SU-DHL-6 (cell line): ENCODE results near the gene EPHB4.

ENCODE experiments used
- H2AFZ ChIP-seq: fragments of 200-600 bp; sonication (generic); 2 replicates; pipeline ENCODE4 v1.6.1; 2014; ENCODE audit warnings: low read depth, mild to moderate bottlenecking, moderate library complexity, mixed read lengths, antibody characterized with exemption, low read length; ENCODE audit not compliant: severe bottlenecking
- H3F3A ChIP-seq: fragments of 200-600 bp; shearing (Covaris generic); 2 replicates; pipeline ENCODE4 v1.6.0; 2016; ENCODE audit warnings: antibody characterized with exemption, mild to moderate bottlenecking; ENCODE audit not compliant: insufficient read depth
- H3K27ac ChIP-seq: fragments of 200-600 bp; sonication (generic); 2 replicates; pipeline ENCODE4 v1.5.1; 2016; ENCODE audit warnings: low read depth, mild to moderate bottlenecking, low read length, moderate library complexity, mixed read lengths
- H3K27me3 ChIP-seq: fragments of 200-600 bp; sonication (generic), shearing (Covaris generic); 2 replicates; pipeline ENCODE4 v1.6.0; 2014; ENCODE audit warnings: mild to moderate bottlenecking, low read length
- H3K36me3 ChIP-seq: fragments of 200-600 bp; sonication (generic); 2 replicates; pipeline ENCODE4 v1.6.1; 2014; ENCODE audit warnings: mild to moderate bottlenecking, low read length, mixed read lengths
- H3K4me2 ChIP-seq: fragments of 300-600, 200-600 bp; shearing (Covaris generic), sonication (generic); 2 replicates; pipeline ENCODE4 v1.6.0; 2014; ENCODE audit warnings: low read length, low read depth, mild to moderate bottlenecking; ENCODE audit not compliant: poor library complexity, severe bottlenecking
- H3K4me3 ChIP-seq: fragments of 200-600 bp; sonication (generic); 2 replicates; pipeline ENCODE4 v1.5.1; 2014; ENCODE audit warnings: antibody characterized with exemption, low read length, mild to moderate bottlenecking, mixed read lengths; ENCODE audit not compliant: insufficient read depth, poor library complexity, severe bottlenecking
- H3K79me2 ChIP-seq: fragments of 200-600 bp; sonication (generic); 2 replicates; pipeline ENCODE4 v1.6.1; 2014; ENCODE audit warnings: mild to moderate bottlenecking, low read length, moderate library complexity; ENCODE audit not compliant: insufficient read depth
- H3K9ac ChIP-seq: fragments of 200-600 bp; sonication (generic); 2 replicates; pipeline ENCODE4 v1.7.0; 2014; ENCODE audit warnings: mild to moderate bottlenecking, low read length
- H3K9me2 ChIP-seq: fragments of 200-600 bp; sonication (generic); replicated peaks from 2 replicates; pipeline ENCODE4 v1.6.1; 2014; ENCODE audit warnings: low read length; ENCODE audit not compliant: insufficient read depth
- H3K9me3 ChIP-seq: fragments of 200-600 bp; sonication (generic); 2 replicates; pipeline ENCODE4 v1.6.1; 2014; ENCODE audit warnings: low read length, mixed read lengths; ENCODE audit not compliant: insufficient read depth
- H4K20me1 ChIP-seq: fragments of 200-600 bp; sonication (generic); 2 replicates; pipeline ENCODE4 v1.6.1; 2014; ENCODE audit warnings: low read depth, mild to moderate bottlenecking, antibody characterized with exemption, low read length, moderate library complexity, mixed read lengths
- CTCF ChIP-seq: fragments of 200-600 bp; sonication (generic); IDR thresholded peaks from one replicate; pipeline ENCODE4 v1.5.1; 2017; ENCODE audit warnings: antibody characterized with exemption, mild to moderate bottlenecking, low read length, moderate library complexity; ENCODE audit not compliant: insufficient read depth, poor library complexity, severe bottlenecking
- EZH2phosphoT487 ChIP-seq: fragments of 200-600 bp; sonication (generic), shearing (Covaris generic); conservative IDR thresholded peaks from 2 replicates; pipeline ENCODE4 v1.6.1; 2018; ENCODE audit warnings: mild to moderate bottlenecking, antibody characterized with exemption, low read length, moderate library complexity, mixed read lengths

Gene EPHB4

GRCh38 chr7:100874300-100874576 is 46.9 kb upstream of the EPHB4 start:
- peak overlapping the region; percentile 6 for H2AFZ ChIP-seq
- peaks cover 17% of the 10 kb centered on the region; the same call in 1 of the 2 replicates for H4K20me1 ChIP-seq
- H3K4me3 ChIP-seq = peak overlapping the region; percentile 65
- H3K27me3 ChIP-seq = no peaks in the 10 kb centered on the region
- H3K9ac ChIP-seq = peak overlapping the region; percentile 96
- peak overlapping the region; percentile 70 for H3K4me2 ChIP-seq
- peak overlapping the region; percentile 76 for H3K27ac ChIP-seq
- no peaks in the 10 kb centered on the region for H3K9me2 ChIP-seq
- H3F3A ChIP-seq = no peaks in the 10 kb centered on the region
- peaks cover 43% of the 10 kb centered on the region for H3K79me2 ChIP-seq
- H3K9me3 ChIP-seq = no peaks in the 10 kb centered on the region
- peaks cover 16% of the 10 kb centered on the region for H3K36me3 ChIP-seq
- TF ChIP-seq EZH2phosphoT487 (no peak), CTCF (no peak)

- Histone ChIP-seq H3F3A (no peaks in the 10 kb centered on the region), H3K4me3 (peak overlapping the region; percentile 65), H3K4me2 (peak overlapping the region; percentile 70), H3K79me2 (peaks cover 38% of the 10 kb centered on the region), H3K9ac (peak overlapping the region; percentile 96), H3K9me3 (no peaks in the 10 kb centered on the region), H3K27ac (peak overlapping the region; percentile 76), H3K27me3 (no peaks in the 10 kb centered on the region), H3K9me2 (no peaks in the 10 kb centered on the region), H3K36me3 (peaks cover 15% of the 10 kb centered on the region; the same call in 1 of the 2 replicates), H4K20me1 (peaks cover 17% of the 10 kb centered on the region; the same call in 1 of the 2 replicates), H2AFZ (no peak overlapping the region)
- TF ChIP-seq EZH2phosphoT487 (no peak), CTCF (no peak)
These were observed 46.4 kb upstream of the EPHB4 start for GRCh38 chr7:100873599-100874299.

- no peaks in the 10 kb centered on the region for H3K9me3 ChIP-seq
- peak overlapping the region; percentile 55 for H3K4me3 ChIP-seq
- H3K9me2 ChIP-seq = no peaks in the 10 kb centered on the region
- peak overlapping the region; percentile 72 for H3K9ac ChIP-seq
- H4K20me1 ChIP-seq = no peaks in the 10 kb centered on the region
- peak overlapping the region; percentile 56 for H3K4me2 ChIP-seq
- no peak for TF ChIP-seq CTCF
- TF ChIP-seq EZH2phosphoT487 = no peak
- no peaks in the 10 kb centered on the region for H3K36me3 ChIP-seq
- H3K79me2 ChIP-seq = no peaks in the 10 kb centered on the region
- no peaks in the 10 kb centered on the region for H3K27me3 ChIP-seq
- H3K27ac ChIP-seq = peak overlapping the region; percentile 49
- peak overlapping the region; percentile 57 for H2AFZ ChIP-seq
- 0 out of 2 replicates have a peak, but pooled peaks cover 8% of the 10 kb centered on the region for H3F3A ChIP-seq
These were observed 40.6 kb upstream of the EPHB4 start for GRCh38 chr7:100867776-100868485.
